Stimulated activated effector memory CD8-positive, alpha-beta T cell treated with anti-CD3 and anti-CD28 coated beads, Interleukin-12 subunit alpha, Interleukin-12 subunit beta, amount 100 ng/mL, for 72 hours (primary cell): Measurements from ENCODE around the gene MBTPS2.
"Not testable (repeated sequence)": the region's sequence is repeated elsewhere in the genome, so short reads cannot be mapped to it uniquely, and the experiment has no call there.

ENCODE experiments used
- ATAC-seq: fragments of 150-1000 bp; cut with Tn5 transposase; 2 replicates; pipeline ENCODE4 v1.10.0; 2021
- DNase-seq, 2 donors: peaks; one replicate each; pipeline ENCODE4 v3.0.0; 2021 to 2022; ENCODE audit warnings: low spot score in 2 of 2
- H3K27ac Mint-ChIP-seq: one replicate; pipeline ENCODE4 v1.8.0; 2022; ENCODE audit warnings: mild to moderate bottlenecking, mixed read lengths
- H3K36me3 Mint-ChIP-seq: one replicate; pipeline ENCODE4 v1.8.0; 2022; ENCODE audit warnings: mild to moderate bottlenecking, mixed read lengths
- H3K4me1 Mint-ChIP-seq: one replicate; pipeline ENCODE4 v1.8.0; 2022; ENCODE audit warnings: mixed read lengths
- H3K4me3 Mint-ChIP-seq: one replicate; pipeline ENCODE4 v1.8.0; 2022; ENCODE audit warnings: mild to moderate bottlenecking, mixed read lengths
- H3K9me3 Mint-ChIP-seq: one replicate; pipeline ENCODE4 v1.8.0; 2022; ENCODE audit warnings: mixed read lengths

MBTPS2 gene

DNA sequence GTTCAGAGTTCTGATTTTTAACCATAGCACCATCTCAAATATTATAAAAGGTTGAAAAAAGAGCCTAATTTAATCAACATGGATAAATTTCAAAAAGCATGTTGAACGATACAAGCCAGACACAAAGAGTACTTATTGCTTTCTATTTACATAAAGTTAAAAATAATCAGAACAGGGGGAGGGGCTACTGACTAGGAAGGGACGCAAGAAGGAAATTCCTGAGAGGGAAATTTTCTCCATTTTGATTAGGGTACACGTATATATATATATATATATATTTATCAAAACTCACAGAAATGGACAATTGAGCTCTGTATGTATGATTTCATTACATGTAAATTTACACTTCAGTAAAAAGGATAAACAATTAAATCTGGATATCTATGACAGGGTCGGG, 482 bp upstream of the MBTPS2 start:
- Mint-ChIP-seq H3K36me3 (peaks cover 19% of the 10 kb centered on the region), H3K27ac (peak overlapping the region; percentile 94), H3K4me3 (peak overlapping the region; percentile 80), H3K9me3 (no peaks in the 10 kb centered on the region), H3K4me1 (peaks cover 5% of the 10 kb centered on the region)
- ATAC-seq (no peak), DNase-seq (no peak)

DNA sequence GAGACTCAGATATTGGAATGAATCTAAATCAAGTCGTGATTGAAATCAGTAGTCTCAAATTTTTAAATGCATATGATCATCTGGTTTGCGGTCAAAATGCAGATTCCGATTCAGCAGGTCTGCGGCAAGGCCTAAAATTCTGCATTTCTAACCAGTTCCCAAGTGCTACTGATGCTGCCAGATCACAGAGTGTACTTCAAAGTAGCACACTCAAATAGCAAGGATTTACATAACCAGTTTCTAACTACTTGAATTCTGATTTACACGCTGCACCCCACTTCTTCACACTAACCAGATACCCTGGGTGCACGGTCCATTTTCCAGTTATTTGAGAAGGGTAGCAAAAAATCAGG, 752 bp downstream of the MBTPS2 start:
- Mint-ChIP-seq H3K27ac (peak overlapping the region; percentile 94), H3K36me3 (peaks cover 23% of the 10 kb centered on the region), H3K9me3 (no peaks in the 10 kb centered on the region), H3K4me3 (peak overlapping the region; percentile 80), H3K4me1 (peaks cover 5% of the 10 kb centered on the region)
- no peak for ATAC-seq
- DNase-seq, result peak; percentile 2 to 47

DNA sequence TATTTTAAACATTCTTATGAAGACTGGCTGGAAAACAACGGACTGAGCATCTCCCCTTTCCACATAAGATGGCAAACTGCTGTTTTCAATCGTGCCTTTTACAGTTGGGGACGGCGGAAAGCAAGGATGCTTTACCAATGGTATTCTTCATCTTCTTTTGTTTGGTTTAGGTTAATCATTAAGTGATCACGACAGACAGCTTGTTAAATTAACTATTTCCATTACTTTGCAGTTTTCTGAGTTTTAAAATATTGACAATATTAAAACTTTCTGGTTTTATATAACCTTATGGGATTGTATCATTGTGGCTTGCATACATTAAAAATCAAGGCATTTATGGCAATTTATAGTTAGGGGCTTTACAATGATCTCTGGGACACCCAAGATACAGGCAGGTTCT, 3.8 kb downstream of the MBTPS2 start:
- no peak for ATAC-seq
- peaks cover 40% of the 10 kb centered on the region for H3K36me3 Mint-ChIP-seq
- H3K9me3 Mint-ChIP-seq, result no peaks in the 10 kb centered on the region
- H3K4me1 Mint-ChIP-seq, result peaks cover 5% of the 10 kb centered on the region
- no peak overlapping the region for H3K4me3 Mint-ChIP-seq
- DNase-seq, result no peak
- H3K27ac Mint-ChIP-seq, result no peak overlapping the region

DNA sequence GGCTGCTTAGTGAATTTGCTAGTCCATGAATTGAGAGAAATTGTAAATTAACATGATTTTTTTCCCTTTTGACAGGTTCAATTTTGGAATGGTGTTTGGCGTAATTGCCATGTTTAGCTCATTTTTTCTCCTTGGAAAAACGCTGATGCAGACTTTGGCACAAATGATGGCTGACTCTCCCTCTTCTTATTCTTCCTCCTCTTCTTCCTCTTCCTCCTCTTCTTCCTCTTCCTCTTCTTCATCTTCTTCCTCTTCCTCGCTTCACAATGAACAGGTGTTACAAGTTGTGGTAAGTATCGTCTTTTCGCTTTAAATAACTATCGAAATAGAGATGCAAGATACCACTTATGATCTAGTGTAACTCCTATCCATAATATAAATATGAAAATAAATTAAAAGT, 5.7 kb downstream of the MBTPS2 start:
- peaks cover 32% of the 10 kb centered on the region for H3K36me3 Mint-ChIP-seq
- H3K27ac Mint-ChIP-seq, result no peak overlapping the region
- no peaks in the 10 kb centered on the region for H3K9me3 Mint-ChIP-seq
- no peak for ATAC-seq
- DNase-seq, result no peak
- H3K4me1 Mint-ChIP-seq, result peaks cover 4% of the 10 kb centered on the region
- no peak overlapping the region for H3K4me3 Mint-ChIP-seq

DNA sequence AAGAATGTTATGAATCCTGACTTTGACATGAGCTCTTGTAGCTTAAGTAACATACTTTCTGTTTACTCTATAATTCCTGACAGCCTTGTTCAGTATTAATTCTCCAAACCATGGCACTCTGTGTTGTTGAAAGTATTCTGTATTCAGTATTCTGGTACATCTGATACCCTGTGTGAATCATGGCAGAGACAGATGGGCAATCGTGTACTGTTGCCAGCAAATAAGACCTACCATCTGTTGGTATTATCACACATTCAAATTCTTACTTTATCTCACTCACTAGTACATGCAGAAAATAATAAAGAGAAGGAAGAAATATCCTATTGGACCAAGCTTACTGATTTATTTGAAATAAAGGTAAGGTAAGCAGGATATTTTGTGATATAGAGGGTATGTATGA, 7.9 kb downstream of the MBTPS2 start:
- Mint-ChIP-seq H3K4me3 (no peak overlapping the region), H3K36me3 (peaks cover 30% of the 10 kb centered on the region), H3K9me3 (no peaks in the 10 kb centered on the region), H3K27ac (no peak overlapping the region), H3K4me1 (no peaks in the 10 kb centered on the region)
- ATAC-seq (no peak), DNase-seq (no peak)

DNA sequence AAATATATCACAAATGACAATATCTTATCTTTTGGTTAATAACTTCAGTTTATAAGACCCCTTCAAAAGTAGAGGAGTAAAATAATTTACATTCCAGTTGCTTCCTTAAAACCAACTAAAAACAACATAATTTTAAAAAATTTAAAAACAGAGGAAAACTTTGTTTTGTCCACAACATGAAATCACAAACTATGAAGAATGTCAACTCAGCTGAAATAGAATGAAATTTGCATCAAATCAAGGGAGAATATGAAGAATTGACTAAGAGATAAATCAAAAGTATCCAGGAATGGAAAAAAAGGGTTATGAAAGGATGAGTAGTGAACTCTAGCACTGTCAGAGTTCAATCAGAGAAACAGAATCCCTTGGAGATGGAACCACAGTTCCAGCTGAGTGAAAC, 14.2 kb downstream of the MBTPS2 start:
- ATAC-seq, result no peak
- no peaks in the 10 kb centered on the region for H3K4me1 Mint-ChIP-seq

DNA sequence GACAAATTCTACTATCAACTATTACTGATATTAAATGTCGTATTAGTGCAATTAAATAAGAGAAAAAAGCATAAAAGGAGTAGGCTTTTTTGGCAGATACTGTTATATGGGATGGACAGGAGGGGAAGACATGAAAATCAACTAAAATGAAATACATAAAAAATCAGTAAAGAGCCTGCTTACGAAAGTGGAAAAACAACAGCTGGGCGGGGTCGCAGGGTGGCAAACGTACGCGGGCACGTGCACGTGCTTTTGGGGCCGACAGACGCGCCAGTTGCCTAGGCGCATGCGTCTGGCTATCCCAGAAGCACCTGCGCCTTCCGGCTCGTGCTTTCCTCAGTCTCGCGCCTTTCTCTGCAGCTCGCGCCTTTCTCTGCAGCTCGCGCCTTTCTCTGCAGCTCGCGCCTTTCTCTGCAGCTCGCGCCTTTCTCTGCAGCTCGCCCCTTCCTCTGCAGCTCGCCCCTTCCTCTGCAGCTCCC, 16.6 kb downstream of the MBTPS2 start, which contains the start of gene YY2:
TSS of gene YY2 (plus strand) at position 51 of the 479 bp plus-strand sequence. CDS start 498 bp downstream, outside the sequence.
- Mint-ChIP-seq H3K27ac (no peak within 1 kb of the TSS), H3K4me1 (no peaks in the 10 kb centered on the region), H3K36me3 (peaks cover 22% of the 10 kb centered on the region), H3K9me3 (no peaks in the 10 kb centered on the region), H3K4me3 (no peak within 1 kb of the TSS)
- no peak for DNase-seq
- no peak for ATAC-seq

More for the DNA sequence above, 14.2 kb downstream of the MBTPS2 start:
- no peak for DNase-seq
- H3K9me3 Mint-ChIP-seq, result no peaks in the 10 kb centered on the region
- no peak overlapping the region for H3K4me3 Mint-ChIP-seq
- H3K36me3 Mint-ChIP-seq, result peaks cover 22% of the 10 kb centered on the region
- H3K27ac Mint-ChIP-seq, result no peak overlapping the region

DNA sequence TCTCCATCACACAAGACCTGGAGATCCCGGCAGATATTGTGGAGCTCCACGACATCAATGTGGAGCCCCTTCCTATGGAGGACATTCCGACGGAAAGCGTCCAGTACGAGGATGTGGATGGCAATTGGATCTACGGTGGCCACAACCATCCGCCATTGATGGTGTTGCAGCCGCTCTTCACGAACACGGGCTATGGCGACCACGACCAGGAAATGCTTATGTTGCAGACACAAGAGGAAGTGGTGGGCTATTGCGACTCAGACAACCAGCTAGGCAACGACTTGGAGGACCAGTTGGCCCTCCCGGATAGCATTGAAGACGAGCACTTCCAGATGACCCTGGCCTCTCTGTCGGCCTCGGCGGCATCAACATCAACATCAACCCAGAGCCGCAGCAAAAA, 17.1 kb downstream of the MBTPS2 start:
- Mint-ChIP-seq H3K9me3 (no peaks in the 10 kb centered on the region), H3K4me3 (no peak overlapping the region), H3K4me1 (no peaks in the 10 kb centered on the region), H3K27ac (no peak overlapping the region), H3K36me3 (peaks cover 22% of the 10 kb centered on the region)
- DNase-seq (no peak), ATAC-seq (no peak)

DNA sequence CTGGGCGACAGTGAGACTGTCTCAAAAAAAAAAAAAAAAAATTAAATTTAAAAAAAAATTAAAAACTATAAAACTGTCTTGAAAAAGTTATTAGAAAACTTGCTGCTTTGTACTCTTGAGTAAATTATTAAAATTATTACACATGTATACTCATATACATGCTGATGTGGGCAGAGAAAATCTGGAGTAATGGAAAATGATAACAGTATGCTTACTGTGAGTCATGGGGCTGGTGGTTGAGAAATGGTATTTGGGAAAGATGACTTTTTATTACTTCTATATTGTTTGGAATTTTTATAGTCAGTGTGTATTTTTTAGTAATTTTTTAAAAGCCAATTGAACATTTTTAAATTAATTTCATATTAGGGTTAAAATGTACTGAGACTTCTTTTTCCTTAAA, 23.8 kb downstream of the MBTPS2 start:
- no peak for DNase-seq
- Mint-ChIP-seq H3K36me3 (peaks cover 2% of the 10 kb centered on the region), H3K9me3 (no peaks in the 10 kb centered on the region), H3K4me3 (no peak overlapping the region), H3K4me1 (no peaks in the 10 kb centered on the region), H3K27ac (no peak overlapping the region)
- no peak for ATAC-seq

DNA sequence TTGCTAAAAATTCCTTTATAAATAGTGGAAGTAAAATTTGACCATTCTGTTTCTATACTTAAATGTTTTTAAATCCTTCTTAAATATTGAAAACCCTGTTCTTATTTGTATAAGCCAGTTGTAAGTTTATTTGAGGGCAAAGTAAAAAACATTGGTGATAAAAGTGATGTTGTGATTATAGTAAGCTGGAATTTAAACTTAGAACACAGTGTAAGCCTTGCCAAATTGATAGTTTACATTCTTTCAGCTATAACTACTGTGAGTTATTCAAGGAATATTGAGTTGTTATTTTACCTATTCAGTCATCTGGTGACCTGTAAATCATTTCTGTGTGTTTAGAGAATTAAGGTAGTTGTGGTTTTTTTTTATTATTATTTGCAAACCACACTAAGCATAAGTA, 26.0 kb downstream of the MBTPS2 start:
- Mint-ChIP-seq H3K36me3 (peaks cover 6% of the 10 kb centered on the region), H3K4me1 (no peaks in the 10 kb centered on the region), H3K27ac (no peak overlapping the region), H3K9me3 (no peaks in the 10 kb centered on the region), H3K4me3 (no peak overlapping the region)
- ATAC-seq (no peak), DNase-seq (no peak)

DNA sequence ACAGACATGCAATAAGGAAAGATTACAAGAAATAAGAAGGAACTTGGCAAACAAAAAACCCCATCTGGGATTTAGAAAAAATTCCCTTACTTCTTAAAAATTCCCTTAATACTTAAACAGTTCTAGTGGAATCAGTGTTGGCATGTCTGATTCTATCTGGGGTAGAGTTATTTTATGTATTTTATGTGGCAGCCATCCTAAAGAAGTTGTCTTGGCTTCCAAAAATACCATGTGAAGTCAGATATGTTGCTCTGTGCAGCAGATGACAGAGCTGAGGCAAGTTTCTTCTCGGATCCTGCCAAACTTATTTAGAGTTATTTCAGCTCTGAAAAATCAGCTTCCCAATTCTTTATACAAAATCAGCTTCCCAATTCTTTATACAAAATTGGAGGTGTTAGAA, 31.1 kb downstream of the MBTPS2 start:
- Mint-ChIP-seq H3K27ac (no peak overlapping the region), H3K4me1 (no peaks in the 10 kb centered on the region), H3K36me3 (peaks cover 6% of the 10 kb centered on the region), H3K4me3 (no peak overlapping the region), H3K9me3 (no peaks in the 10 kb centered on the region)
- DNase-seq (no peak), ATAC-seq (no peak)

DNA sequence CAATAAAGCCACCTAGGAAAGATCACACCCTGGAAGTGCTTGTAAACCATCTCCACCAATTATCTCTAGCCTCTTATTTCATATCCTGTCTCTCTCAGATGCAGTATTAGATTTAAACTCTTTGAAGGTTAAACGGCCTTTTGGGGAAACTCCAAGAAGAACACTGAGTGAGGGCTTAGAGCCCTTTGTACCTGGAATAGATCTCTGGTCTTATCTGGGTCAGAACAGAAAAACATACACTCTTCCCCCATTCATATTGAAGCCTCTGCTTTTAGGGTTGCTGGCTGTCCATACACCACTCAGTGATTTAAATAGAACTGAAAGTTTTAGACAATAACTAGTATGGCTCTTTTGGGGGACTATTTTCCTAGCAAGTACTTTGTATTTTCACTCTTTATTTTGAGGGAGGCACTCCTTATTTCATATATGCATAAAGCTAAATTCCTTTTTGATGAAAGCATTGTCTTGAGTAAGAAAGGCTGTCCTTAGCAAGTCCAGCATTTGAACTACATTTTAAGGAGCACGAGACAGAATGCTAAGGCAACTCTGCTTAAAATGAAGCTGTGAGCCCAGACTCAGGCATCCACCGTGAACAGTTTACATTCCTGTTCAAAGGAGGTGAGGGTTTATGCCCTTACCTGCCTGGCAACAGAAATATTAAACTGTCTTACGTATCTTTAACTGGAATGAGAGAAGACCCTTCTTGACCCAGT, 33.8 kb downstream of the MBTPS2 start:
- Mint-ChIP-seq H3K9me3 (no peaks in the 10 kb centered on the region), H3K36me3 (peaks cover 4% of the 10 kb centered on the region)
- ATAC-seq, result no peak

DNA sequence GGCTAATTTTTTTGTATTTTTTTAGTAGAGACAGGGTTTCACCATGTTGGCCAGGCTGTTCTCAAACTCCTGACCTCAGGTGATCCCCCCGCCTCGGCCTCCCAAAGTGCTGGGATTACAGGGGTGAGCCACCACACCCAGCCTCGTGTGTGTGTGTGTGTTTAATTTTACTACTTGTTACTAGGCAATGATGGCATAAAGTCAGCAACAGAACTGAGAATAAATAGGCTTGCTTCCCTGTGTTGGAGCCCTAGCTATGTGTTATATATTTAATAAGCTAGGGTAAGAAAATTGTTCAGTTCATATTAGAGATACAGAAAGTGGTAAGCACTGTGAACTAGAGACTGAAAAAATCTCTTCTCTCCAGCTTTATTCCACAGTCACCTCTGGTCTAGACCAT, 34.8 kb downstream of the MBTPS2 start:
- not testable (repeated sequence) for ATAC-seq, H3K9me3 Mint-ChIP-seq, H3K27ac Mint-ChIP-seq

More for the DNA sequence above, 33.8 kb downstream of the MBTPS2 start:
- Mint-ChIP-seq H3K4me3 (no peak overlapping the region), H3K27ac (no peak overlapping the region), H3K4me1 (no peaks in the 10 kb centered on the region)
- DNase-seq, result no peak

DNA sequence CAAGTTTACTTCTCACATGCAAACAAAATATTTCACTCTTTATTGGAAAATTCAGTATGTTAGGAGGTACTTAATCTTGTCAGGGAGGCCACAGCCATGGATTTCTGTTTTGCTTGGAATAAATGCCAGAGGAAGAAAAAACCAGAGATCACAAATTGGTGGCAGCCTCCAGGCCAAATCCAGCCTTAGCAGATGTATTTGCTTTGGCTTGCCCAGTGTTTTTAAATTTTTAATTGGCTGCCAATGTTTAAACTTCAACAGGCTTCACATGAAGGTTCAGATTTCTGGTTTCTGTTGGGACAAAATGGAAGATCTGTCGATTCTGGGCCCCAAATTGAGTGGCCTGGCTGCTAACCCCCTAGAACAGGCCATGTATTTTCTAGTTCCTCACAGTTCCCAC, 35.6 kb downstream of the MBTPS2 start:
- H3K27ac Mint-ChIP-seq, result no peak overlapping the region
- no peaks in the 10 kb centered on the region for H3K36me3 Mint-ChIP-seq
- no peak overlapping the region for H3K4me3 Mint-ChIP-seq
- H3K4me1 Mint-ChIP-seq, result no peaks in the 10 kb centered on the region
- no peaks in the 10 kb centered on the region for H3K9me3 Mint-ChIP-seq
- ATAC-seq (no peak), DNase-seq (no peak)

More for the DNA sequence above, 34.8 kb downstream of the MBTPS2 start:
- not testable (repeated sequence) for DNase-seq, H3K4me1 Mint-ChIP-seq, H3K36me3 Mint-ChIP-seq, H3K4me3 Mint-ChIP-seq

DNA sequence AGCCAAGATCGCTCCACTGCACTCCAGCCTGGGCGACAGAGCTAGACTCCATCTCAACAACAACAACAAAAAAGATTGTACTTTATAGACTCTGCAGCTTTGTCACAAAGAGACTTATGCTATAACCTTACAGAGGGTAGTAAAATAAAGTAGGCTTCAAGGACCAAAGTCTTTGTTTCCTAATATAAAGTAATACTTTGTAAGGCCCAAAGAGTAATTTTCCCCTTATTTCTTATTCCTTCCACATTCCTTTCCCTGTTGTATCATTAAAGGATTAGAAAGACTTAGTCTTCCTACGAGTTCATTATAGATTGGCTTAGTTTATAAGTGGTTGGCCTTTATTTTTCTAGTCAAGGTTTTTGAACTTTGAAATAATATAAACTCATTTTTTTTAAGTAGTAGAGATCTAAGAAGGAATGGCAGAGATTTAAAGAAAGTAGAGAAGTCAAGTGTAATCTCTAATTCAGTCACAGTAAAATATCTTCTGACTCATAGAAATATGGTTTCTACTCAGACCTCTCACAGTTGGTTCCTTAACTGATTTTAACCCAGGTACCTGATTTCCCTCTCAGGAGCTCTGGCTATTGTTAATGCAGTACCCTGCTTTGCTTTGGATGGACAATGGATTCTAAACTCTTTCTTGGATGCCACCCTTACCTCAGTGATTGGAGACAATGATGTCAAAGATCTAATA, 42.6 kb downstream of the MBTPS2 start:
- DNase-seq (no peak), ATAC-seq (peak; percentile 42)
- H3K4me3 Mint-ChIP-seq, result no peak overlapping the region
- H3K36me3 Mint-ChIP-seq, result no peaks in the 10 kb centered on the region
- H3K4me1 Mint-ChIP-seq, result no peaks in the 10 kb centered on the region
- H3K27ac Mint-ChIP-seq, result no peak overlapping the region
- no peaks in the 10 kb centered on the region for H3K9me3 Mint-ChIP-seq

DNA sequence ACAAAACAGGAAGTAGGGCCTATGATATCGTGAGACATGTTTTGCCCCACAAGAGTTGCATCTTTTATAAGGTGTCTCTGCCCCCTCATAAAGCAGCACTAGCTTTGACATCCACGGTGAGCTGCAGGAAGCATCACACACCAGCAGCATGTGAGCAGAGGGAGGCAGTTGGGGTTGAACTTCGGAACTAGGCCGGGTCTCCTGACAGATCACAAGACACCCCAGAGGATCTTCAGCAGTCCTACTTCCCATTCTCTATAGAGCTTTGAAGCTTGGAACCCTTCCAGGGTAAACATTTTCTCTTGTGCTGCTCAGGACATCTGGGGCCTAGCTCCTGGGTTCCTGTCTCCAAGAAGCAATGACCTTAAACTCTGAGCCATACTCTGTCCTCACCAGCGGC, 43.8 kb downstream of the MBTPS2 start:
- Mint-ChIP-seq H3K36me3 (no peaks in the 10 kb centered on the region), H3K4me1 (no peaks in the 10 kb centered on the region), H3K27ac (no peak overlapping the region), H3K4me3 (no peak overlapping the region), H3K9me3 (no peaks in the 10 kb centered on the region)
- DNase-seq (no peak), ATAC-seq (no peak)
